ENCODE data around the gene OTUD6A.
A peak's percentile ranks its signal among the peaks of the same experiment; 100 is the strongest.

OTUD6A gene, protein sequence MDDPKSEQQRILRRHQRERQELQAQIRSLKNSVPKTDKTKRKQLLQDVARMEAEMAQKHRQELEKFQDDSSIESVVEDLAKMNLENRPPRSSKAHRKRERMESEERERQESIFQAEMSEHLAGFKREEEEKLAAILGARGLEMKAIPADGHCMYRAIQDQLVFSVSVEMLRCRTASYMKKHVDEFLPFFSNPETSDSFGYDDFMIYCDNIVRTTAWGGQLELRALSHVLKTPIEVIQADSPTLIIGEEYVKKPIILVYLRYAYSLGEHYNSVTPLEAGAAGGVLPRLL

GRCh38 chrX:70062076-70062475 is at the start of gene OTUD6A:
OTUD6A (plus strand) TSS chrX:70062457; CDS start chrX:70062525, 68 bp downstream.
- no peak for DNase-seq

DNA sequence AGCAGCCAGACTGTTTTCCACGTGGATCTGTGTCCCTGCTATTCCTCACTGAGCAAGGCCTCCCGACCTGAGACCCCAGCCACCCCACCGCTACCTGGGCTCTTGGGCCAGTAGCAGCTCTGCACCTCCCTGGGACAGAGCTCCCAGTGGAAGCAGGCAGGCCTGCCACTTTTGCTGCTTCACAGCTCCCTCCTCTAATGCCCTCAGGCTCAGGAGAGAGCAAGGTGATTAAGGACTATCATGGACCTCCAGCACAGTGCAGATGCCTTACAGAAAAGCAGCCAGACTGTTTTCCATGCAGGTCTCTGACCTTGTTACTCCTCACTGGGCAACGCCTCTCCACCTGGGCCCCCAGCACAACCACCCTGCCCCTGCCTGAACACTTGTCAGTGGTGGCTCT is 49.5 kb upstream of the OTUD6A start:
- no peak for DNase-seq

GRCh38 chrX:70013466-70014381 is 48.5 kb upstream of the OTUD6A start:
- DNase-seq, result no peak

- DNase-seq, result no peak
These were observed 45.7 kb upstream of the OTUD6A start for GRCh38 chrX:70016513-70016912.

DNA sequence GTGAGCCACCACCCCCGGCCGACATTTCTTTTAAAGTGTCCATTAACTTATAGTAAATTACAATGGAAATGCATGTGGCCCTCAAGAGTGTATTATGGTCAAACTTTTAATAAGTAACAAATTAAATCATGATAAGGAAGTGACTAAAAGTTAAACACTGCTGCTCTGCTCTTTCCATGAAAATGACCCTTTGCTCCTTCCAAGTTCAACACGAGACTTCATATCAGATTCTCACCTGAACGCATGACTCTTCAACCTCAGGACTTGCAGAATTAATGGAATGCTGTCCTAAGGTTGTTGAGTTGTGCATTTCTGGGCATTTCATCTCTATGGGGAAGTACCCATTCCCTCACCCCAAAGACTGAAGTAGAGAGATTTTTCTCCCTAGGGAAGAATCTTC is 39.6 kb upstream of the OTUD6A start:
- DNase-seq, result no peak

DNA sequence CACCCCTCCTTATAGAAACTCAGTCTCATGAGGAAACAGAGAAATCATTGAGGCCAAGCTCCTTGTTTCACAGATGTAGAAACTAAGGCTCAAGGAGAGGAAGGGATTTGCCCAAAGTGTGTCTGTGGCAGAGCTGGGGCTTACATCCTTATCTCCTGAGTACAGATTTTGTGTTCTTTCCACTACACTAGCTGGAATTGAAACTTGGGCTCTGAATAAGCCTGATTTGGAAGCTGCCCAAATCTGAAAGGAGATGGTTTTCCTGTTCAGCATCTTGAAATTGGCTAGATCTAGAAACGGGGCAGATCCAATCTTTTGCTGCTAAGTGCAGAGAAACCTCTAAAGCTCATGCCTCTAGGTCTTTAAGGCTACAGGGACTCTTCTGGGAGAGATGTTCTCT is 36.8 kb upstream of the OTUD6A start:
- no peak for DNase-seq

DNA sequence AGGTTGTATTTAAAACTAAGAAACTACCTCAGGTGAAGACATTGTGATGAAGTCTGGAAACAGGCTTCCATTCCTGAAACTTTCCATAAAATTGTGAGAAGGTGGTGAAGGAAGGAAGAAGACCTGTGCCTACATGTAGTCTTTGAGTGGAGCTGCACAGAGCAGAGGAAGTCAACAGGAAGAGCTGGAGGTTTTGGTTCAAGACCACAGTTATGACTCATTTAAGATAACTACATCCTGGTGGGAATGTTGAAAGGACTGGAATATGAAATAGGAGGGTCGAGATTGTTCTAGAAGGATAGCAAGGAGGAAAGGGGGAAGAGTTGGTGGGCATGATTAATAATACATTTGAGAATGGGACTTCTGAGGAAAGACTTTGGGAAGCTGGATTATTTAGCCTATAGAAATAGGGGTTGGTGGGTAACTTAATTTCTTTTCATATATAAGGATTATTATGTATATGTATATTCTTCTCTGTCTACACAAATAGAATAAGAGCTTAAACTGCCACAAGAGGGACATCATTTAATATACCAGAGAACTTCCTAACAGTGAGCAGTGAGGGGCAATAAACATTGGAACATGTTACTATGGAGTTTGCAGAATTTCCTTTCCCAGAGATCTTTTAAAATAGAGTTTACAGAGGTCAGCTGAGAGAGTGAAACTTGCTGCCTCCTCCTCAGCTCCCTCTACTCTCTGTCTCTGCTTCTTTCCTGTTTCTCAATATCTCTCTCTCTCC is 36.0 kb upstream of the OTUD6A start:
- DNase-seq, result no peak

DNA sequence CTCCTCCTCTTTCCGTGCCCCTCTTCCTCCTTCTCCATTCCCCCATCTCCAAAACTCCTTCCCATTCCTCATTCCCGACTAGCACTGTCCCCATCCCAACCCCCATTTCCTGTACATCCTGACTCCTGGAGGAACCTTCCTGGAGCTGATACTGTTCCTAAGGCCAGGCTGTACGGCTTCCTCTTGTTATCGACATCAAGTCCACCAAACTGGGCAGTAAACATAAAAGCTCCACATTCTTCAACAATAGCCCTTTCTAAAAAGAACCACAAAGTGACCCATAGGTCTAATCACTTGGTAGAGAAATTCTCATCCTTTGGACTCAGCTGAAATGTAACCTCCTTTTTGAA is 35.4 kb upstream of the OTUD6A start:
- no peak for DNase-seq

GRCh38 chrX:70029863-70030262 is 32.4 kb upstream of the OTUD6A start:
- DNase-seq, result no peak

- peak; percentile 22 to 36 for DNase-seq
These were observed 31.9 kb upstream of the OTUD6A start for GRCh38 chrX:70030301-70030767.

- DNase-seq, result no peak
These were observed 29.5 kb upstream of the OTUD6A start for GRCh38 chrX:70032792-70033191.

DNA sequence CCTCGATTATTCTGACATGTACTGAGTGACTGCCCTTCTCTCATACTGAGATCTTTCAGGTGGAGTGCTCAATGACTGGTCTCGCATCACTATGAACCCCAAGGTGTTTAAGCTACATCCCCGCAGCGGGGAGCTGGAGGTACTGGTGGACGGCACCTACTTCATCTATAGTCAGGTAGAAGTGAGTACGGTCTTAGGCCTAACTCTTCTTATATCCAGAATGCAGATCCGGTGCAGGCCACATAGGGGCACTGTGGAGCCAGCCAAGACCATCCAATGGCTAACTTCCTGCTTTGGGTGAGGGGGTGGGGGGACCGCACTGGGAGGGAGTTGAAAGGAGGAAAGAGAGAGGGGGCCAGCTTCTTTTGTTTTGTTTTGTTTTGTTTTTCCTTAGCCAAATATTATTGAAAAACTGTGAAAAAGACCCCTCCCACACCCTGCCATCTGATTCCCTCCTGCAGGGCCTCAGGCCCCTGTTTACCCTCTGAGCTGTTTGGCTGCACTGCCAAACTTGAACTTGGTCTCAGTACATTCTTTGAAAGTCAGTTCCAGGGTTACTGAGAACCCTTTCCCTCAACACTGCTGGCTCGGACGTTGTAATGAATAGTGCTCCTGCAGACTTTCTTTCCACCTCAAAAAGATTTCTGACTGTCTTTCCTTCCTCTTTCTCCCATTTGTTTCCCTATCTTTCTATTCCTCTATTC is 28.8 kb upstream of the OTUD6A start:
- DNase-seq, result peak; percentile 3 to 6

DNA sequence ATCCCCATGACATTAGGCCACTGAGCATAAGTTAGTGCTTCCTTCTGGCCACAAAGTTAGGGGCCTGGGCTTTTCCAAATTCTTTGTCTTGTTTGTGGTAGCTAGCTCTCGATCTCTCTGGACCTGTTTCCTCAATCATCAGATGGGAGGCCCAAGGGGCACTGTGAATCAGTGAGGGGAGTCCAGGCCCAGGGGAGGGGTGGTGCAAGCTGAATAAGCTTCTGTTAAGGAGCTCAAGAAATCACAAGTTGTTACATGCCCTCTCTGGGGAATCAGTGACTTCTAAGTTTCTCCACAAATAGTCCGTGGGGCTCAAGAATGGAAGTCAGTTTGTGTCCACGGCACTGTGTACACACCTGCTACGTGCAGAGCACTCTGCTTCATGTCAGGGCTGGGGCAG is 27.6 kb upstream of the OTUD6A start:
- DNase-seq, result no peak

DNA sequence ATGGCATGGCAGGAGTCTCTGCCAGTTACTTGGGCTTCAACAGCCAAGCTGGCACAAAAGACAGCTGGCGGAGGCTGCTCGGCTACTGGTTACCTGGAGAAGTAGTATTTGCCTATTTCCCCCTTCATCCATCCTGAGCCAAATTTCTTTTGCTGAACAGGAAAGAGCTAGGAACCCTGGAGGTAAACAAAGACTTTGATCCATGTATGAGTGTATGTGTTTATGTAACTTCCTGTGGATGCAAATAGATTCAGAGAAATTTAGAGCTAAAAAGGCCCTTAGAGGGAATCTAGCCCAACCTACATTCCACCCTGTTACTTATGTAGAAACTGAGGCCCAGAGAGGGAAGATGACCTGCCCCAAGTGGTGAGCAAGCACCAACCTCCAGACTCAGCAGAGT is 23.7 kb upstream of the OTUD6A start:
- no peak for DNase-seq

DNA sequence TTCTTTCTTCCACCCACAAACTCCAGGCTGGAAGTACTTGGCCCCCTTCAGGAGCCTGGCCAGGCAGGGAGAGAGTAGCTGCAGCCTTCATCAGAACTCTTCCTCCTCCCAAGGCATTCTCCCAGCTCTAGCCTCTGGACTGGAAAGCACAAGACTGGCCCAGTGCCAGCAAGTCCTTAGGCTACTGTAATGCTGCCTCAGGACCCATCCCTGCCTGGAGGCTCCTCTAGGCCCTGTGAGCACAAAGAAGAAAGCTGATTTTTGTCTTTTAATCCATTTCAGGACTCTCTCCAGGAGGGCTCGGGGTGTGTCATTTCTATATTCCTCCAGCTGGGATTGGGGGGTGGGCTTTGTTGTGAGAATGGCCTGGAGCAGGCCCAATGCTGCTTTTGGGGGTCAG is 23.3 kb upstream of the OTUD6A start:
- DNase-seq, result no peak

DNA sequence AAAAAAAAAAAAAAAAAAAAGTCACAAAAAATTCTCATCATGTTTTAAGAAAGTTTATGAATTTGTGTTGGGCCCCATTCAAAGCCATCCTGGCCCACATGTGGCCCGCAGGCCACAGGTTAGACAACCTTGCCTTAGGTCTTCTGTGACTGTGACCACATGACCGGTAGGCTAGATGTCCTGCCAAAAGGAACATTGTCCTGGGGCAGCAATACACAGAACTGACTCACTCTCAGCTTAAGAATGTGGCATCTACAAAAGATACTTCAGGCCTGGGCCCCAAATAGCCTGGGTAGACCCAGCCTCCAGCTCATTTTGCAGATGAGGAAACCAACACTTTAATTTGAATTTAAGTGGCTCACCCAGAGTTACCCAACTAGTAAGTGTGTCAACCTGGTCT is 22.5 kb upstream of the OTUD6A start:
- DNase-seq, result no peak

DNA sequence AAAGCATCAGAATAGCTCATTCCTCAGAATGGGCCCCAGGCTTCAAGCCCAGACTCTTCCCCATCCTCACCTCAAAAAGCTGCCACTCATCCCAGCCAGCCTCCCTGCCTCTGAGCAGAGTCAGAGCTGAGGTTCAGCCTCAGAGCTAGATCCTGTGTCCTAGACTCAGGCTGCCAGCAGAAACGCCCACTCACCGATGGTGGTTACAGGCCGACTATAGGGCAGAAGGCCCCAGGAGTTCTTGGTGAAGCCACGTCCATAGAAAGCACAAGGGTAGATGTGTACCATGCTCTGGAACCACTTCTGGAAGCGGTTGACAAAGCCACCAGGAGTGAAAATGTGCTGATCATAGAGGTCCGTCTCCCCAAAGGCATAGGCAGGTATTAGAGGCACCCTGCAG is 20.3 kb upstream of the OTUD6A start:
- no peak for DNase-seq

DNA sequence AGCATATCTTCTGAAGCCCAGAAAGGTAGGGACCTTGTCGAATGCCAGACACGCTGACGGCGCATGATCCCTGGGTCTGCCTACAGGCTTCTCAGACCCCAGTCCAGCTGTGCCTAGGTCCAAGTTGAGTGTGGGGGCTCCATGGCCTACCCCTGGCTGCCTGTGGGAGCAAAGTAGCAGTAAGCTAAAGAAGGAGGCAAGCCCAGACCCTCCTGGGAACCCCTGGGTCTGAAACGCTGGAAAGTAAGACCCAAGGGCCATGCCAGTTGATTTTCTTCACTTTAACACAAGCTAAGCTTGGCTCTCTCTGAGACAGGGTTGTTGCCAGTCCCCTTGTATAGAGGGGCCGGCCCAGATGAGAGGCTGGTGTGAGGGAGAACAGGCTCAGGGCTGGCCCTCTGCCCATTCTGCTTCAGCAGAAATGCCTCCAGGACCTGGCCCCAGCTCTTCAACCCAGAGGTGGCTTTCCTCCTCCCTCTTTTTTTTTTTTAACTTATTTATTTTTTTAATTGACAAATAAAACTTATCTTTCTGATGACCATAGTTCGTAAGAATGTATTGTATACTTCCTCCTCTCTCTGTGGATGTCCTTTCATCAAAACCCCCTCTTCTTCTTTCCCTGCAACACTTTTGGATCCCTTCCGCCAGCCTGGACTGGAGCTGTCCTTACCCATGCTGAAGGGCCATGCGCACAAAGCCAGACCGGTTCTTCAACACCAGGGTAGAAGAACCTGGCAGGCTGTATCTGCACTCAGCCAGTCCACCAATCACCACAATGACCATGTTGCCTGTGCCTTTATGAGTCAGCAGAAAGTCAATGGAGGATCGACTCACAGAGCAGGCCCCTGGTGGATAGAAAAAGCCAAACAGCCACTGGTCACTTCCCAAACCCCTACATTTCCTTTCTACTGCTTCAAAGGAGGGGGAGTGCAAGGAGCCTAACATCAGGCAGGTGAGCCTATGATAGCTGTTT is 19.6 kb upstream of the OTUD6A start:
- no peak for DNase-seq

GRCh38 chrX:70043685-70044084 is 18.6 kb upstream of the OTUD6A start:
- DNase-seq, result no peak

- DNase-seq, result no peak
These were observed 17.6 kb upstream of the OTUD6A start for GRCh38 chrX:70044541-70045245.

- no peak for DNase-seq
These were observed 15.3 kb upstream of the OTUD6A start for GRCh38 chrX:70046978-70047377.

Data from activated CD4-positive, alpha-beta T cell treated with anti-CD3 and anti-CD28 coated beads for 4 hours (primary cell).